ENCODE data around the gene FAHD1.
A peak's percentile ranks its signal among the peaks of the same experiment; 100 is the strongest.

Gene FAHD1

DNA sequence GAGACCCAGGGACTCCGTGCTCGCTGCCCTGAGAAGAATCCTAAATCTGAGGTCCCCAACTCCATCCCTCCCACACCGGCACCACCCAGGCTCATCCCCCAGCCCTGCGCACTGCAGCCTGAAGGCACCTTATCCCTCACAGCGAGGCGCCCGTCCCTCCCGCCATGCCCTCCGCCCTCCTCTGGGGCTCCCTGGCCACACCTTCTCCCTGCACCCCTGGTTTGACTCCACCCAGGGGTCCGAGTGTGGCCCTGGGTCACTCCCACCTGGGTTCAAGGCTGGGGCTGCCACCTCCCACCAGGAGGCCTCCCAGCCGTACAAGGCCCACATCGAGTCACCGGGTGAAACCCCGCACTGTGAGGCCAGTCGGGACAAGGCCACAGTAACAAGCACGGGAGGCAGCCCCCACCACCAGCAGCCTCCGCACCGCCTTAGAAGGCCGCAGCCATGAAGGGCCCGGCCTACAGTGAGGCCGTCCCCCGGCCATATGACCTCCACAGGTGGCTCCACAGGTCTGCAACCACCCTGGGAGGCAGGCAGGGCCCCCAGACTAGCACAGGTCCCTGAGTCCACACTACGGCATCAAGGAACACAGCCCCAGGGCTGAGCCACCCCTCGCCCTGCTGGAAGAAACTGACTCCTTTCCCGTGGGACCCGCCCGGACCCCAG is 8.7 kb upstream of the FAHD1 start:
- no peak for DNase-seq

GRCh38 chr16:1818873-1819525 is 8.0 kb upstream of the FAHD1 start:
- DNase-seq = no peak

GRCh38 chr16:1819611-1820010 is 7.4 kb upstream of the FAHD1 start:
- no peak for DNase-seq

- no peak for DNase-seq
Observed at GRCh38 chr16:1820096-1820945, 6.7 kb upstream of the FAHD1 start.

DNA sequence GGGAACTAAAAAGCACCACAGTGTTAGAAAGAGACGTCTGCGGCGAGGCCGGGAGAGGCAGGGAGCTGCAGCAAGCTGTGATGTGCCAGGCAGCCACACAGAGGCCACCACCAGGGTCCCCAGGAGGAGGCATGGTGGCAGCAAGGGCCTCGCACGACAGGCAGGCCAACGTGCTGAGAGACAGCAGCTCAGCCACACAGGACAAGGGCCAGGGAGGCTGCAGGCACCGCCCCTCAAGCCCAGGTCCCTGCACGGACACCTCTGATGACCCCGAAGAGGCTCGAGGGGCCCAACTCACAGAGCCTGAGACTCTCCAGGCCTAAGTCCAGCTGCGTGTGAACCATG is 6.1 kb upstream of the FAHD1 start:
- DNase-seq = no peak

GRCh38 chr16:1821861-1822611 is 5.0 kb upstream of the FAHD1 start:
- DNase-seq = no peak

GRCh38 chr16:1822801-1823200 is 4.2 kb upstream of the FAHD1 start:
- no peak for DNase-seq

GRCh38 chr16:1823821-1824220 is 3.2 kb upstream of the FAHD1 start:
- no peak for DNase-seq

- no peak for DNase-seq
Observed at GRCh38 chr16:1825381-1825863, 1.6 kb upstream of the FAHD1 start.

DNA sequence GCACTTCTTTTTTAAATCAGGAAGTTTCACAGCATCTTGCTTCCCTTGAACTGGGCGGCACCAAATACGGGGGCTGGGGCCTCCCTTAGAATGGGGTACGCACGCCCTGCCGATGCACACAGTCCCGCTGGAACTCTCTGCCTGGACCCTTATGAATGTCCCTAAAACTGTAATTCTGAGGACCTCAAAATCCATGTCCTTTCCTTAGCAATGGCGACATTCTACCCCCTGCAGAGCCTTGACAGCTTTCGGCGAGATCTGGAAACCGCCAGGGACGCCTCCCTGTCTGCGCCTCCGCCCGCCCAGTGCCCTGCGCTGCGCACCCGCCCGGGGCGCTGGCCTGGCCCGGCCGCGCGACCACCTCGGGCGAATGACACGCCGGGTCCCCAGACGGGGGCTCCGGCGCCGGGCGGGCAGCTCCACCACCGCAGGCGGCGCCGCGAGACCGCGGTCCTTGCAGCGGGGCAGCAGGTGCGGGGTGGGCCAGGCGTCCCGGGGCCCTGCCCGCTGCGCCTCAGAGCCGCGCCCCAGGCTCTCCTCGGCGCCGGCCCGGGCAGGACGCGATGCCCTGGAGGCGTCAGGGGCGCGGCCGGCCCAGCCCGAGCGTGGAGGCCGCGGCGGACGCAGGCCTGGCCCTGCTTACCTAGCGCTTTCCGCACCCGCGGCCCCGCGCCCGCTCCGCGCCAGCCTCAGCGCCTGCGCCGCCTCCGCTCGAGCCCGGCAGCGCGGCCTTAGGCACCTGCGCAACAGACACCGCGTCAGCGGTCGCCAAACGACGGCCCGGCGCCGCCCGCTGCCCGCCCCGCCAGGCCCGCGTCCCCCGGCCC is 929 bp upstream of the FAHD1 start:
- peak; percentile 69 for DNase-seq

- no peak for DNase-seq
Observed at GRCh38 chr16:1828645-1829410, 1.8 kb downstream of the FAHD1 start.

DNA sequence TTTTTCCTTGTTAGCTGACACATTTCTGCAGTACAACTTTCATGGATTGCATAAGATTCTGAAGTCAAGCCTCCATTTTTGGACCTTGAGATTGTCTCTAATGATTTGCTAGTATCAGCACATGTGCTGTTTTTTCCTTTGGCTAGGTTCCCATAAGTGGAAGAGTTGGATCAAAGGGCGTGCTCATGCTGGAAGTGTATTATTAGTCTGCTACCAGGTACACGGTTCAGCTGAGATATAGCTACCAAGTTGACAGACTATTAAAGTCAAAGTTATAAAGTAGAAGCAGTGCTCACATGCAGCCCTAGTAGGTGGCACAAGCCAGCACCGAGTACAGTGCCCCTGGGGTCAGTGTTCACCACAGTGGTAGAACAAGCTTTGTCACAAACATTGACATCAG is 3.2 kb downstream of the FAHD1 start:
- DNase-seq = no peak

DNA sequence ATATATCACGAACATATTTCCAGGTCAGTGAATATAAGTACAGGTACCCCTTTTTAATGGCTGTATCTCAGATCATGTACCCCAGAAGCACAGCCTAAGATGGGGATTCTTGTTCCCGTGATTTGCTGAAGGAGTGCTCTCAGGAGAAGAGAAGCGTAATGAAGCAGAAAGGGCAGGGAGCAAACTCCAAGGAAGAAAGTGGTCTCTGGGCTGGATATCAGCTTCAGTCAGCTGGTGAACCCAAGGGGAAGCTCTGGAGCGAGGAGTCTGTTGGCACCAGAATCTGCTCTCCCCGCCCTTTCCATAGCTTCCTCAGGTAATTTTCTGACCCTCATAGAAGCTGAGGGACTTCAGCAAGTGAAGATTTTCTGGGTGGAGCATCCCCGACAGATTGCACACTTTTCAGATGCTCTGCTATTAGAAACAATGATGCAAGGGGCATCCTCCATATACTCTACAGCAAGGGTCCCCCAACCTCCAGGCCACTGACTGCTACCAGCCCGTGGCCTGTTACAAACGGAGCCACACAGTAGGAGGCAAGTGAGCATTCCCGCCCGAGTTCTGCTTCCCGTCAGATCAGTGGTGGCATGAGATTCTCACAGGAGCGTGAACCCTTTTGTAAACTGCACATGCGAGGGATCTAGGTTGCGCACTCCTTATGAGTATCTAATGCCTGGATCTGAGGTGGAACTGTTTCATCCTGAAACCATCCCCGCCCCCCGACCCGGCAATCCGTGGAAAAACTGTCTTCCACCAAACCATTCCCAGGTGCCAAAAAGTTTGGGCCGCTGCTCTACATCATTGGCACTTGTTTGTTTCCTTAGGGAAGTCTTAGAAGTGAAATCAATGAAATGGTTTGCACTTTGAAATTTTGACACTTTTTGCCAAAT is 4.4 kb downstream of the FAHD1 start:
- DNase-seq = no peak

DNA sequence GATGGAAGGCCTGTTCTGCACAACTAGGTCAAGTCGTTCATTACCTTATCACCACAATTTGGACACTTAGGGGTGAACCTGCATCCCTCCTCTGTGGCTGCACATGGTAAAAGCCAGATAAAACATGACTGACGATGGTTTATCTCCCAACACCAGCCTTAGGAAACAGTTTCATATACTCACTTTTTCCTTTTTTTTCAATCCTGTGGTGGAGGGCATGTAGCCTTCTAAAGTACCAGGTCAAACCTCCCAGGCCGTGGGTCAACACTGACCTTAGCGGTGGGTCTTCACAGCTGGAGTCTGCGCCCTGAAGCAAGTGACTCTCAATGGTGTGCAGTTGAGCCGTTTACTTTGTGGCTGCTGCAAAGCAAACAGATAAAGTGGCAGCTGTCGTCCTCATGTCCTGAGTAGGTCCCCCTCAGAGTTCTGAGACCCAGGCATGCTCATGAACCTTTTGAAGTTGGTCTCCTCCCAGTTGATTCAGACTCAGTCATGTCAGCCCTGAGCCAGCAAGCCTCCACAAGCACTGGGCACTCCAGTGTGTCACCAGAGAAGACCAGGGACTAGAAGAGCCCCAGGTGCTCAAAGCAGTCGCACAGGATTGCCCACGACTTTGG is 5.9 kb downstream of the FAHD1 start:
- no peak for DNase-seq

DNA sequence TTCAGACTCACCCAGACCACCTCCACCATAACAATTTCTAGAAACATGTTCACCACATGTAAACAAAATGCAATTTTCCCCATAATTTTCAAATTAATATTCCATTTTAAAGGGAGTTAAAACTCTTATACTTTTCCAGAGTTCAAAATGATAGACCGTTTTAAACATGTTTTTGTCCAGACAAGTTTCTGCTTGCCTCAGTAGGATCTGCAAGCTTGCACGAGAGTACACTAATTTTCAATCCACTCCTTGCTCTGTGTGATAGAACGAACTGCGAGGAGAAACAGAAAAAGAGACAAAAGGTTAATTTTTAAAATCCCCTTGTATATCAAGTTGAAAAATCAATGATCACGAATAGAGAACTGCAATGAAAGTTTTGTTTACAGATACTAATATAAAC is 7.1 kb downstream of the FAHD1 start:
- no peak for DNase-seq

DNA sequence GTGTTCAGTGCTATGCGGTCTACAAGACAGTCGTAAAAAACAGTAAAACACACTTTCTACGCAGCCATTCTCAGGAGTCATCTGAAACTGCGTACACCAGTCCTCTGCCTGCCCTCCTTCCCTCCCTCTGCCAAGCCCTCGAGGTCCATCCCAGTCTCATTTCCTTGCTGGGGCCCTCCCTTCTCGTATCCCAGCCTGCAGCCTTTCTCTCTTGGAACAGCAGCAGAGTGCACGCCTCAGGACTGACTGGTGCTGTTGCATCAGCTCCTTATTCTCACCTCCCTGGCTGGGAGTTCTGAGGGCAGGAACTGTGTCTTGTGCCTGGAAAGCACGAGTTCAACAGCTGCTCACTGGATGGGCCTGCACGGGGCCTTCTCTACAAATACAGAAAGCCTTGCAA is 12.5 kb downstream of the FAHD1 start:
- no peak for DNase-seq

GRCh38 chr16:1845985-1846384 is 19.0 kb downstream of the FAHD1 start:
- DNase-seq = no peak

- no peak for DNase-seq
Observed at GRCh38 chr16:1846416-1846815, 19.4 kb downstream of the FAHD1 start.

DNA sequence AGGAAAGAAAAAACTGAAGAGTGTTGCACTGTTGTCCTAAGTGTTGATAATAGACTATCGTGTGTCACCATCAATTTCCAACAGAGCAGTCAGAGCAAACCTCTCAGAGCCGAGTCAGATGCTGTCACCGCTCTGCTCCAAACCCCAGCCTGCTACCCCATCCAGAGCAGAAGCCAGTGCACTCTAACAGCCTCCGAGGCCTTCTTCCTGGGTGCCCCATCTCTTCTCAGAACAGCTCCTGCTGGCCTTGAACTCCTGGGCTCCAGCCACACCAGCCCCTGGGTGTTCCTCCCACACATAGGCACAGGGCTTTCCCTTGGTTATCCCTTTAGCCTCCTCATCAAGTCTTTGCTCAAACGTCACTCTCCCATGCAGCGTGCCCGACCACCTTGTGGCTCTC is 24.0 kb downstream of the FAHD1 start:
- no peak for DNase-seq

GRCh38 chr16:1851793-1852192 is 24.8 kb downstream of the FAHD1 start:
- no peak for DNase-seq

Data from stimulated activated CD4-positive, alpha-beta T cell treated with anti-CD3 and anti-CD28 coated beads, Interleukin-4, amount 100 ng/mL, for 24 hours (primary cell).